Transverse colon (tissue), 4 donors: ENCODE data around the gene ST8SIA1. TPM values are rescaled to one million over a fixed set of nuclear protein-coding genes. Genes with fewer than 3 reads are reported as not detected.
A peak's percentile ranks its signal among the peaks of the same experiment; 100 is the strongest.

ENCODE experiments used
- DNase-seq: peaks from one replicate; pipeline ENCODE4 v3.0.0-alpha.2; 2019
- H3K27ac ChIP-seq, 4 donors: fragments of 200-600 bp; sonication (generic); 2 replicates each; pipeline ENCODE4 v1.5.1; 2016 to 2018; ENCODE audit warnings: inconsistent platforms in 4 of 4
- H3K27me3 ChIP-seq: fragments of 200-600 bp; sonication (generic); 2 replicates; pipeline ENCODE4 v1.5.1; 2017; ENCODE audit warnings: inconsistent platforms
- H3K36me3 ChIP-seq, 4 donors: fragments of 200-600 bp; sonication (generic); 2 replicates each; pipeline ENCODE4 v1.5.1; 2017 to 2019; ENCODE audit warnings: inconsistent platforms in 4 of 4
- H3K4me1 ChIP-seq, 4 donors: fragments of 200-600 bp; sonication (generic); 2 replicates each; pipeline ENCODE4 v1.5.1; 2017 to 2020; ENCODE audit warnings: inconsistent platforms in 4 of 4
- H3K4me3 ChIP-seq, 4 donors: fragments of 200-600 bp; sonication (generic); 1 replicate in 1 of 4; 2 replicates in 3 of 4; pipeline versions ENCODE4 v1.5.1 to v1.6.1; 2017 to 2019; ENCODE audit warnings: inconsistent platforms in 4 of 4
- H3K9me3 ChIP-seq, 2 donors: fragments of 200-600 bp; sonication (generic); 2 replicates each; pipeline ENCODE4 v1.5.1; 2017 to 2019; ENCODE audit warnings: inconsistent platforms in 2 of 2
- EP300 ChIP-seq: sonication (generic); formaldehyde crosslinking; IDR thresholded peaks from one replicate; pipeline ENCODE4 v1.6.1; 2017; ENCODE audit warnings: antibody characterized with exemption, low read depth
- POLR2A ChIP-seq: fragments of 450-650 bp; IDR thresholded peaks from one replicate; pipeline ENCODE4 v1.6.1; 2016; ENCODE audit warnings: antibody characterized with exemption, mild to moderate bottlenecking, moderate library complexity
- POLR2AphosphoS5 ChIP-seq, 3 donors: sonication (generic); formaldehyde crosslinking; IDR thresholded peaks; one replicate each; pipeline ENCODE4 v1.6.1; 2016; ENCODE audit warnings: antibody characterized with exemption in 3 of 3
- WGBS, 2 donors: methylation state at CpG; one replicate each; pipeline ENCODE4 v1.1.5; 2018; ENCODE audit warnings: low coverage in 1 of 2; 5-methylcytosine and 5-hydroxymethylcytosine counted together
- in situ Hi-C, 4 donors: fragments of 200-750 bp; cut with MboI; loops; one replicate each; pipeline versions ENCODE4 v1.15.0 to v1.15.1; 2017; ENCODE audit warnings: low sequenced_read_pairs in 3 of 4, low pct_ligation_motif_present in 1 of 4, low pct_unique_long_range_greater_than_20kb in 1 of 4
- intact Hi-C: fragments of 100-400 bp; cut with DNase I; formaldehyde crosslinking; loops from one replicate; pipeline ENCODE4 v1.15.1; 2023; ENCODE audit warnings: low total_unique reads
- total RNA-seq, 4 donors: library from RNA; depleted of rRNA; stranded (reverse); fragments of >200 nt; gene quantifications; one replicate each; pipeline ENCODE4 v1.1.0, GENCODE V29; 2016
- TF ChIP-seq, protein P1 (sequence below), 5 experiments: fragments of 200-600 bp in 3 of 5; fragments of 450-650 bp in 2 of 5; sonication (generic) in 3 of 5; IDR thresholded peaks; 1 replicate in 2 of 5; 2 replicates in 3 of 5; pipeline ENCODE4 v1.5.1; 2016 to 2017; ENCODE audit warnings: antibody characterized with exemption in 5 of 5, inconsistent platforms in 3 of 5, mild to moderate bottlenecking in 2 of 5, moderate library complexity in 1 of 5

ST8SIA1 gene
- total RNA-seq, 4 donors from 2014 or later, result 1.4 to 4.5 (median 3.9) TPM

DNA sequence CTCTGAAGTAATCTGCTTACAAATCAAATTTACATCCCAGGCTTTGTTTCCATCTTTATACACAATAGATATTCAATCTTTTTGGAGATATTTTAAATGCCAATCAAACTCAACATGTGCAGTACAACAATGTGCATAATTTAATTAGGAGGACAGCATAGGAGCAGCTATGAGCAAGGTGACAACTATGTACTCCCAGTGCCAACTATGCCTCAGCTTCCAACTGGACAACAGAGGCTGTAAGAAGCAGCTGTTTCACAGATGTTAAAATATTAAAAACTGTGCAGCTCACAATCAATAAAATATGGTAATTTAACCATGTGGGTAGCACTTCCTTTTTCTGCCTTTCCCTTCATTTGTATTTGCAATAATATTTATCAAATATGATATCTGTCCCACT, 99.9 kb downstream of the ST8SIA1 start:
- Histone ChIP-seq H3K36me3 (no peaks in the 10 kb centered on the region), H3K27me3 (no peaks in the 10 kb centered on the region), H3K4me1 (peaks cover 0 to 3% (median 0%) of the 10 kb centered on the region in 4 donors), H3K27ac (no peak overlapping the region), H3K9me3 (no peaks in the 10 kb centered on the region), H3K4me3 (no peak overlapping the region)
- TF ChIP-seq POLR2A (no peak), POLR2AphosphoS5 (IDR thresholded peaks at IDR 0.05) (no peak), EP300 (no peak)
- TF ChIP-seq, protein P1, sequence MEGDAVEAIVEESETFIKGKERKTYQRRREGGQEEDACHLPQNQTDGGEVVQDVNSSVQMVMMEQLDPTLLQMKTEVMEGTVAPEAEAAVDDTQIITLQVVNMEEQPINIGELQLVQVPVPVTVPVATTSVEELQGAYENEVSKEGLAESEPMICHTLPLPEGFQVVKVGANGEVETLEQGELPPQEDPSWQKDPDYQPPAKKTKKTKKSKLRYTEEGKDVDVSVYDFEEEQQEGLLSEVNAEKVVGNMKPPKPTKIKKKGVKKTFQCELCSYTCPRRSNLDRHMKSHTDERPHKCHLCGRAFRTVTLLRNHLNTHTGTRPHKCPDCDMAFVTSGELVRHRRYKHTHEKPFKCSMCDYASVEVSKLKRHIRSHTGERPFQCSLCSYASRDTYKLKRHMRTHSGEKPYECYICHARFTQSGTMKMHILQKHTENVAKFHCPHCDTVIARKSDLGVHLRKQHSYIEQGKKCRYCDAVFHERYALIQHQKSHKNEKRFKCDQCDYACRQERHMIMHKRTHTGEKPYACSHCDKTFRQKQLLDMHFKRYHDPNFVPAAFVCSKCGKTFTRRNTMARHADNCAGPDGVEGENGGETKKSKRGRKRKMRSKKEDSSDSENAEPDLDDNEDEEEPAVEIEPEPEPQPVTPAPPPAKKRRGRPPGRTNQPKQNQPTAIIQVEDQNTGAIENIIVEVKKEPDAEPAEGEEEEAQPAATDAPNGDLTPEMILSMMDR (IDR thresholded peaks at IDR 0.05), result no peak
- in situ Hi-C loops, result no loop called here
- intact Hi-C loops, result no loop called here
- DNase-seq, result no peak

DNA sequence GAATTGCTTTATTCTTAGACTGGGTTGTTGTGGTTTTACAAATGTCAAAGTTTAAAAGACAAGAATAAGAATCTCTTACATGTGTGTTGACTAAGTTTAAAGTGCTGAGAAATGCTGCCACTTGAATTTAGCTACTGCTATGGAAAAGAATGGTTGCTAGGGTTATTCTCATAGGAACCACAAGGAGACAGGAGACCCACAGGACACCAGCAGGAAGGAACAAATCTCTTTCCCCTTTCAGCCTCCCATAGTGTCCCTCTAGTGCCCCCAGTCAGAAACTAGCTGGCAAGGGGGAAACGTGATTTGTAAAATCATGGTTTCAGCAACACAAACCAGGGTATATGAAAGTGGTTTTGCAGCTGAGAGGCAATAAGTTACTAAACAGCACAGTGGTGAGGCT, 102.7 kb downstream of the ST8SIA1 start:
- TF ChIP-seq POLR2AphosphoS5 (IDR thresholded peaks at IDR 0.05) (no peak), POLR2A (no peak)
- TF ChIP-seq, protein P1 (IDR thresholded peaks at IDR 0.05), result no peak
- H3K27ac ChIP-seq, result no peak overlapping the region
- peaks cover 0 to 3% (median 0%) of the 10 kb centered on the region in 4 donors for H3K4me1 ChIP-seq
- H3K4me3 ChIP-seq, result no peak overlapping the region
- DNase-seq, result no peak
- in situ Hi-C loops, result no loop called here
- 66% methylated on average over 1 of the region's 1 CpG; no CpG with 5 or more reads in 1 of the 2 donors for WGBS, 2 donors
- H3K9me3 ChIP-seq, result no peaks in the 10 kb centered on the region
- H3K27me3 ChIP-seq, result no peaks in the 10 kb centered on the region
- intact Hi-C loops, result no loop called here
- H3K36me3 ChIP-seq, result no peaks in the 10 kb centered on the region

DNA sequence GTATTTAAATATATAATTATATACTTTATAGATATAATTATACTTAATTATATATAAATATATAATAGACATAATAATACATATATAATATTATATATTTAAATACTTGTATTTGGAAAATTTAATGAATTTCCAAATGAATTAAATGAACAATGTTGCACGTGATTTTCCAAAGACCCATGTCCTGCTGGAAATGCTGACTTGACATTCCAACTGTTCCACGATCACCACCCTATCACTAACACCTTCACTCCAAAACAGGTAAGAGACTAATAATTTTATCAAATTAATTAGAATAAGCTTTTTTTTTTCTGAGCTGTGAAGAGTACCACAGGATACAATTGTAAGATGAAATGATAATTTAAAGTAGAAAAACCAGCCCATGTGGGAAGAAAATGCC, 103.4 kb downstream of the ST8SIA1 start:
- no peak overlapping the region for H3K4me3 ChIP-seq
- no peaks in the 10 kb centered on the region for H3K9me3 ChIP-seq
- 87 to 94% methylated on average over 2 of the region's 2 CpGs for WGBS, 2 donors
- DNase-seq, result no peak
- H3K4me1 ChIP-seq, result peaks cover 0 to 3% (median 0%) of the 10 kb centered on the region in 4 donors
- in situ Hi-C loops, result no loop called here
- H3K27me3 ChIP-seq, result no peaks in the 10 kb centered on the region
- no peak overlapping the region for H3K27ac ChIP-seq
- H3K36me3 ChIP-seq, result no peaks in the 10 kb centered on the region
- intact Hi-C loops, result no loop called here
- TF ChIP-seq, protein P1 (IDR thresholded peaks at IDR 0.05), result no peak
- TF ChIP-seq EP300 (no peak), POLR2A (no peak), POLR2AphosphoS5 (IDR thresholded peaks at IDR 0.05) (no peak)

DNA sequence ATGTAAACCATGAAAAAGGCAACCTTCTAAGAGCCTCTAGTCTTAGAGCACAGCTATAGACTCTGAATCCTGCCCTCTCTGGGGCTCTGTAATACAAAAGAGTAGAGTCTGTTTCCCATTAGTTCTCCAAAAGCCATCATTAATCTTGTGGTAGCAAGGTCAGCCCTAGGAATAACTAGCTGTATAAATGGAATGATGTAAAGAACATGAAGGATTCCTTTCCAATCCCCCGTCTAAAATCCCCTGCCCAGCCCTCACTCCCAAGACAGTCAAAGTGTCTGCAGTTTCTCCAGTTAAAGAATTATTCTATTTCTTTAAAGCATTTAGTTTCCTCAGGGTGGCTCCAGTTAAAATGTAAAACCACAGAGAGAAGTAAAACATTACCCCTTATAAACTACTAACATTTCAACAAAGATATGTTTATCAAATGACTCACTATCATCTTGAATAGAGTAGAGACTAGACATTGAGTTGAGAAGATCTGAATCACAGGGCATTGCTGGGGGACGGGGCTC, 104.2 kb downstream of the ST8SIA1 start:
- no peak overlapping the region for H3K4me3 ChIP-seq
- 65 to 79% methylated on average over 2 of the region's 2 CpGs for WGBS, 2 donors
- intact Hi-C loops, result no loop called here

More for the DNA sequence above, 104.2 kb downstream of the ST8SIA1 start:
- Histone ChIP-seq H3K27ac (peak overlapping the region in 2 of 4 donors; percentile 16 to 32), H3K4me1 (peaks cover 0 to 3% (median 0%) of the 10 kb centered on the region in 4 donors), H3K27me3 (no peaks in the 10 kb centered on the region), H3K36me3 (no peaks in the 10 kb centered on the region), H3K9me3 (no peaks in the 10 kb centered on the region)
- no peak for TF ChIP-seq EP300
- TF ChIP-seq POLR2A, result no peak
- TF ChIP-seq, protein P1 (IDR thresholded peaks at IDR 0.05), result no peak
- no peak for TF ChIP-seq POLR2AphosphoS5 (IDR thresholded peaks at IDR 0.05)
- no peak for DNase-seq
- in situ Hi-C loops, result no loop called here
